WTC11 (cell line): ENCODE results near the gene RPS21. TPM values are rescaled to one million over a fixed set of nuclear protein-coding genes. Genes with fewer than 3 reads are reported as not detected.
A peak's percentile ranks its signal among the peaks of the same experiment; 100 is the strongest.

ENCODE experiments used
- ATAC-seq: fragments of 200-7000 bp; cut with Tn5 transposase; 2 replicates; pipeline ENCODE4 v1.10.0; 2021; ENCODE audit warnings: mild to moderate bottlenecking, moderate library complexity
- CTCF ChIA-PET: fragments of 300-600 bp; sonication (Branson Sonifier 250); formaldehyde crosslinking; loops from one replicate; lab custom pipeline; 2021; ENCODE audit warnings: antibody characterized with exemption; lab: Charles Lee
- POLR2A ChIA-PET: fragments of 350-600 bp; sonication (Branson Sonifier 250); formaldehyde crosslinking; loops from one replicate; lab custom pipeline; 2021; ENCODE audit warnings: antibody characterized with exemption; lab: Charles Lee
- DNase-seq: peaks from one replicate; pipeline ENCODE4 v3.0.0; 2021; ENCODE audit warnings: low spot score
- H3K27ac Mint-ChIP-seq: 2 replicates; pipeline ENCODE4 v1.8.0; 2021; ENCODE audit warnings: mixed read lengths
- H3K27me3 Mint-ChIP-seq: 2 replicates; pipeline ENCODE4 v1.8.0; 2021; ENCODE audit warnings: low read depth, mild to moderate bottlenecking, moderate library complexity, mixed read lengths
- H3K36me3 Mint-ChIP-seq: 2 replicates; pipeline ENCODE4 v1.8.0; 2021; ENCODE audit warnings: mixed read lengths
- H3K4me1 Mint-ChIP-seq: 2 replicates; pipeline ENCODE4 v1.8.0; 2022; ENCODE audit warnings: mixed read lengths
- H3K4me3 Mint-ChIP-seq: 2 replicates; pipeline ENCODE4 v1.8.0; 2021; ENCODE audit warnings: mild to moderate bottlenecking, moderate library complexity, mixed read lengths
- H3K9me3 Mint-ChIP-seq: 2 replicates; pipeline ENCODE4 v1.8.0; 2021; ENCODE audit warnings: mixed read lengths
- ATF1 ChIP-seq: sonication (generic); formaldehyde crosslinking; IDR thresholded peaks from 2 replicates; pipeline ENCODE4 v1.8.1; 2023; ENCODE audit warnings: mild to moderate bottlenecking, moderate library complexity, missing genetic modification reagents
- FOXJ3 ChIP-seq: sonication (generic); formaldehyde crosslinking; IDR thresholded peaks from 2 replicates; pipeline ENCODE4 v1.9.0; 2021; ENCODE audit warnings: missing genetic modification reagents, mild to moderate bottlenecking, borderline replicate concordance
- IRF2 ChIP-seq: sonication (generic); formaldehyde crosslinking; IDR thresholded peaks from 2 replicates; pipeline ENCODE4 v1.8.0; 2022; ENCODE audit warnings: low read depth, missing genetic modification reagents, borderline replicate concordance
- NR3C1 ChIP-seq: sonication (generic); formaldehyde crosslinking; conservative IDR thresholded peaks from 2 replicates; pipeline ENCODE4 v1.8.1; 2023; ENCODE audit warnings: low read depth, mild to moderate bottlenecking, missing genetic modification reagents
- SP1 ChIP-seq: sonication (generic); formaldehyde crosslinking; conservative IDR thresholded peaks from 2 replicates; pipeline ENCODE4 v1.8.1; 2022; ENCODE audit warnings: missing genetic modification reagents
- TCF7 ChIP-seq: sonication (generic); formaldehyde crosslinking; IDR thresholded peaks from 2 replicates; pipeline ENCODE4 v1.8.0; 2022; ENCODE audit warnings: mild to moderate bottlenecking, low read depth, missing genetic modification reagents, moderate library complexity
- TEAD4 ChIP-seq: sonication (generic); formaldehyde crosslinking; IDR thresholded peaks from 2 replicates; pipeline ENCODE4 v1.8.0; 2022; ENCODE audit warnings: mild to moderate bottlenecking, missing genetic modification reagents
- ZNF121 ChIP-seq: sonication (generic); formaldehyde crosslinking; IDR thresholded peaks from 2 replicates; pipeline ENCODE4 v1.8.0; 2023; ENCODE audit warnings: missing genetic modification reagents
- ZNF232 ChIP-seq: sonication (generic); formaldehyde crosslinking; IDR thresholded peaks from 2 replicates; pipeline ENCODE4 v1.8.0; 2022; ENCODE audit warnings: mild to moderate bottlenecking, missing genetic modification reagents
- ZNF671 ChIP-seq: fragments of 250-450 bp; sonication (Bioruptor Pico); IDR thresholded peaks from 2 replicates; pipeline ENCODE4 v1.8.0; 2021; ENCODE audit warnings: mild to moderate bottlenecking
- total RNA-seq: library from RNA; stranded (reverse); gene quantifications from 3 replicates; pipeline ENCODE4 v1.2.3, GENCODE V29; 2021
- TF ChIP-seq, protein P1 (sequence below): sonication (generic); formaldehyde crosslinking; IDR thresholded peaks from 2 replicates; pipeline ENCODE4 v1.8.1; 2023; ENCODE audit warnings: mild to moderate bottlenecking, missing genetic modification reagents
- TF ChIP-seq, protein P2 (sequence below): sonication (generic); formaldehyde crosslinking; IDR thresholded peaks from 2 replicates; pipeline ENCODE4 v1.8.0; 2022; ENCODE audit warnings: mild to moderate bottlenecking, missing genetic modification reagents
- TF ChIP-seq, protein P3 (sequence below): sonication (generic); formaldehyde crosslinking; conservative IDR thresholded peaks from 2 replicates; pipeline ENCODE4 v1.8.1; 2023; ENCODE audit warnings: mild to moderate bottlenecking, low read depth, missing genetic modification reagents, moderate library complexity
- TF ChIP-seq, protein P4 (sequence below): sonication (generic); formaldehyde crosslinking; IDR thresholded peaks from 2 replicates; pipeline ENCODE4 v1.8.0; 2022; ENCODE audit warnings: mild to moderate bottlenecking, missing genetic modification reagents
- TF ChIP-seq, protein P5 (sequence below): sonication (generic); formaldehyde crosslinking; IDR thresholded peaks from 2 replicates; pipeline ENCODE4 v1.8.1; 2022; ENCODE audit warnings: mild to moderate bottlenecking, missing genetic modification reagents, moderate library complexity, borderline replicate concordance

Gene RPS21
- total RNA-seq, 1 experiment from 2014 or later, result 2,016 TPM

DNA sequence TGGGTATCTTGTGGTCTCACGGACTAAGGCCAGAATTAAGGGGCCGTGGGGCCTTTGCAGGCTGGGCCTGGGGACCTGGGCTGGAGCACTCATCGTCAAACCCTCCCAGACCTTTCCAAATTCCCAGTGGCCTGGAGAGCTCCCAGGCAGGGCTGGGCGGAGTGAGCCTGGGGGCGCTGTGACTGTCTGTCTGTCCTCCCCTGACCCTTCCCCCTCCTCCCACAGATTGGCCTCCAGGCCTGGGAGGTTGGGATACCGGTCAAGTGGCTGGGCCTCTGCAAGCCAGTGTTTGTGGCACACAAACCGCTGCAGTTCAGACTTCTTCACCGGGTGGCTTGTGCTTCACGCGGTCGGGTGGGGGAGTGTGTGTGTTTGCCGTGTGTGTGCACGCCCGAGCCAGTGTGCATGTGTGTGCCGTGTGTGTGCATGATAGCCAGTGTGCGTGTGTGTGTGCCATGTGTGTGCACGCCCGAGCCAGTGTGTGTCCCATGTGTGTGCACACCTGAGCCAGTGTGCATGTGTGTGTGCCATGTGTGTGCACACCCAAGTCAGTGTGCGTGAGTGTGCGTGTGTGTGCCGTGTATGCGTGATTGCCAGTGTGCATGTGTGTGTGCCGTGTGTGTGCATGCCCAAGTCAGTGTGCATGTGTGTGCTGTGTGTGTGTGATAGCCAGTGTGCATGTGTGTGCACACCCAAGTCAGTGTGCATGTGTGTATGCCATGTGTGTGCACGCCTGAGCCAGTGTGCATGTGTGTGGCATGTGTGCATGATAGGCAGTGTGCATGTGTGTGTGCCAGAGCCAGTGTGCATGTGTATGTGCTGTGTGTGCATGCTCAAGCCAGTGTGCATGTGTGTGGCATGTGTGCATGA is 34.2 kb downstream of the RPS21 start (continued):
- TF ChIP-seq FOXJ3 (CRISPR knock-in tag) (no peak), ZNF671 (CRISPR knock-in tag) (no peak), TCF7 (CRISPR knock-in tag) (peak; percentile 83), ZNF121 (peak; percentile 32; the same call in 1 of the 2 replicates)
- TF ChIP-seq, protein P1, sequence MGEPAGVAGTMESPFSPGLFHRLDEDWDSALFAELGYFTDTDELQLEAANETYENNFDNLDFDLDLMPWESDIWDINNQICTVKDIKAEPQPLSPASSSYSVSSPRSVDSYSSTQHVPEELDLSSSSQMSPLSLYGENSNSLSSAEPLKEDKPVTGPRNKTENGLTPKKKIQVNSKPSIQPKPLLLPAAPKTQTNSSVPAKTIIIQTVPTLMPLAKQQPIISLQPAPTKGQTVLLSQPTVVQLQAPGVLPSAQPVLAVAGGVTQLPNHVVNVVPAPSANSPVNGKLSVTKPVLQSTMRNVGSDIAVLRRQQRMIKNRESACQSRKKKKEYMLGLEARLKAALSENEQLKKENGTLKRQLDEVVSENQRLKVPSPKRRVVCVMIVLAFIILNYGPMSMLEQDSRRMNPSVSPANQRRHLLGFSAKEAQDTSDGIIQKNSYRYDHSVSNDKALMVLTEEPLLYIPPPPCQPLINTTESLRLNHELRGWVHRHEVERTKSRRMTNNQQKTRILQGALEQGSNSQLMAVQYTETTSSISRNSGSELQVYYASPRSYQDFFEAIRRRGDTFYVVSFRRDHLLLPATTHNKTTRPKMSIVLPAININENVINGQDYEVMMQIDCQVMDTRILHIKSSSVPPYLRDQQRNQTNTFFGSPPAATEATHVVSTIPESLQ (CRISPR knock-in tag), result no peak

DNA sequence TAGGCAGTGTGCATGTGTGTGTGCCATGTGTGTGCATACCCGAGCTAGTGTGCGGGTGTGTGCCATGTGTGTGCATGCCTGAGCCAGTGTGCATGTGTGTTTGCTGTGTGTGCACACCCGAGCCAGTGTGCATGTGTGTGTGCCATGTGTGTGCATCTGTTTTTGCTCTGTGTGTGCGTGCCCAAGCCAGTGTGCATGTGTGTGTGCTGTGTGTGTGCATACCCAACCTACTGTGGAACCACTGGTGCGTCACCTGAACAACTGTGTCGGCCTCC is 34.8 kb downstream of the RPS21 start:
- H3K9me3 Mint-ChIP-seq, result peaks cover 5% of the 10 kb centered on the region
- no peak overlapping the region for H3K4me3 Mint-ChIP-seq
- POLR2A ChIA-PET, result no interaction called here
- TF ChIP-seq, protein P2, sequence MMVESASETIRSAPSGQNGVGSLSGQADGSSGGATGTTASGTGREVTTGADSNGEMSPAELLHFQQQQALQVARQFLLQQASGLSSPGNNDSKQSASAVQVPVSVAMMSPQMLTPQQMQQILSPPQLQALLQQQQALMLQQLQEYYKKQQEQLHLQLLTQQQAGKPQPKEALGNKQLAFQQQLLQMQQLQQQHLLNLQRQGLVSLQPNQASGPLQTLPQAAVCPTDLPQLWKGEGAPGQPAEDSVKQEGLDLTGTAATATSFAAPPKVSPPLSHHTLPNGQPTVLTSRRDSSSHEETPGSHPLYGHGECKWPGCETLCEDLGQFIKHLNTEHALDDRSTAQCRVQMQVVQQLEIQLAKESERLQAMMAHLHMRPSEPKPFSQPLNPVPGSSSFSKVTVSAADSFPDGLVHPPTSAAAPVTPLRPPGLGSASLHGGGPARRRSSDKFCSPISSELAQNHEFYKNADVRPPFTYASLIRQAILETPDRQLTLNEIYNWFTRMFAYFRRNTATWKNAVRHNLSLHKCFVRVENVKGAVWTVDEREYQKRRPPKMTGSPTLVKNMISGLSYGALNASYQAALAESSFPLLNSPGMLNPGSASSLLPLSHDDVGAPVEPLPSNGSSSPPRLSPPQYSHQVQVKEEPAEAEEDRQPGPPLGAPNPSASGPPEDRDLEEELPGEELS (CRISPR knock-in tag), result no peak
- TF ChIP-seq NR3C1 (CRISPR knock-in tag), result no peak
- TF ChIP-seq, protein P3, sequence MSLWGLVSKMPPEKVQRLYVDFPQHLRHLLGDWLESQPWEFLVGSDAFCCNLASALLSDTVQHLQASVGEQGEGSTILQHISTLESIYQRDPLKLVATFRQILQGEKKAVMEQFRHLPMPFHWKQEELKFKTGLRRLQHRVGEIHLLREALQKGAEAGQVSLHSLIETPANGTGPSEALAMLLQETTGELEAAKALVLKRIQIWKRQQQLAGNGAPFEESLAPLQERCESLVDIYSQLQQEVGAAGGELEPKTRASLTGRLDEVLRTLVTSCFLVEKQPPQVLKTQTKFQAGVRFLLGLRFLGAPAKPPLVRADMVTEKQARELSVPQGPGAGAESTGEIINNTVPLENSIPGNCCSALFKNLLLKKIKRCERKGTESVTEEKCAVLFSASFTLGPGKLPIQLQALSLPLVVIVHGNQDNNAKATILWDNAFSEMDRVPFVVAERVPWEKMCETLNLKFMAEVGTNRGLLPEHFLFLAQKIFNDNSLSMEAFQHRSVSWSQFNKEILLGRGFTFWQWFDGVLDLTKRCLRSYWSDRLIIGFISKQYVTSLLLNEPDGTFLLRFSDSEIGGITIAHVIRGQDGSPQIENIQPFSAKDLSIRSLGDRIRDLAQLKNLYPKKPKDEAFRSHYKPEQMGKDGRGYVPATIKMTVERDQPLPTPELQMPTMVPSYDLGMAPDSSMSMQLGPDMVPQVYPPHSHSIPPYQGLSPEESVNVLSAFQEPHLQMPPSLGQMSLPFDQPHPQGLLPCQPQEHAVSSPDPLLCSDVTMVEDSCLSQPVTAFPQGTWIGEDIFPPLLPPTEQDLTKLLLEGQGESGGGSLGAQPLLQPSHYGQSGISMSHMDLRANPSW (CRISPR knock-in tag), result no peak
- TF ChIP-seq, protein P4, sequence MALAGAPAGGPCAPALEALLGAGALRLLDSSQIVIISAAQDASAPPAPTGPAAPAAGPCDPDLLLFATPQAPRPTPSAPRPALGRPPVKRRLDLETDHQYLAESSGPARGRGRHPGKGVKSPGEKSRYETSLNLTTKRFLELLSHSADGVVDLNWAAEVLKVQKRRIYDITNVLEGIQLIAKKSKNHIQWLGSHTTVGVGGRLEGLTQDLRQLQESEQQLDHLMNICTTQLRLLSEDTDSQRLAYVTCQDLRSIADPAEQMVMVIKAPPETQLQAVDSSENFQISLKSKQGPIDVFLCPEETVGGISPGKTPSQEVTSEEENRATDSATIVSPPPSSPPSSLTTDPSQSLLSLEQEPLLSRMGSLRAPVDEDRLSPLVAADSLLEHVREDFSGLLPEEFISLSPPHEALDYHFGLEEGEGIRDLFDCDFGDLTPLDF (CRISPR knock-in tag), result no peak
- no peak for TF ChIP-seq SP1 (CRISPR knock-in tag)
- TF ChIP-seq ZNF232 (CRISPR knock-in tag), result no peak
- TF ChIP-seq FOXJ3 (CRISPR knock-in tag), result no peak
- TF ChIP-seq TEAD4 (CRISPR knock-in tag), result no peak
- TF ChIP-seq ATF1 (CRISPR knock-in tag), result no peak
- no peak for TF ChIP-seq IRF2 (CRISPR knock-in tag)
- TF ChIP-seq, protein P5, sequence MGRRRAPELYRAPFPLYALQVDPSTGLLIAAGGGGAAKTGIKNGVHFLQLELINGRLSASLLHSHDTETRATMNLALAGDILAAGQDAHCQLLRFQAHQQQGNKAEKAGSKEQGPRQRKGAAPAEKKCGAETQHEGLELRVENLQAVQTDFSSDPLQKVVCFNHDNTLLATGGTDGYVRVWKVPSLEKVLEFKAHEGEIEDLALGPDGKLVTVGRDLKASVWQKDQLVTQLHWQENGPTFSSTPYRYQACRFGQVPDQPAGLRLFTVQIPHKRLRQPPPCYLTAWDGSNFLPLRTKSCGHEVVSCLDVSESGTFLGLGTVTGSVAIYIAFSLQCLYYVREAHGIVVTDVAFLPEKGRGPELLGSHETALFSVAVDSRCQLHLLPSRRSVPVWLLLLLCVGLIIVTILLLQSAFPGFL (CRISPR knock-in tag), result no peak
- TF ChIP-seq ZNF671 (CRISPR knock-in tag), result no peak
- TF ChIP-seq TCF7 (CRISPR knock-in tag), result no peak
- no peaks in the 10 kb centered on the region for H3K36me3 Mint-ChIP-seq
- no peak for DNase-seq
- H3K27me3 Mint-ChIP-seq, result no peaks in the 10 kb centered on the region; the same call in 1 of the 2 replicates
- no peak for ATAC-seq
- CTCF ChIA-PET, result no interaction called here
- no peak overlapping the region for H3K27ac Mint-ChIP-seq
- peaks cover 10% of the 10 kb centered on the region for H3K4me1 Mint-ChIP-seq
